Stimulated activated CD8-positive, alpha-beta memory T cell treated with anti-CD3 and anti-CD28 coated beads, Interleukin-15, amount 100 ng/mL, for 1 hour (primary cell): ENCODE measurements around the gene POLN.
A peak's percentile ranks its signal among the peaks of the same experiment; 100 is the strongest.

Source experiments
- DNase-seq: peaks from one replicate; pipeline ENCODE4 v3.0.0-alpha.2; 2020; ENCODE audit warnings: low read depth

The POLN gene

DNA sequence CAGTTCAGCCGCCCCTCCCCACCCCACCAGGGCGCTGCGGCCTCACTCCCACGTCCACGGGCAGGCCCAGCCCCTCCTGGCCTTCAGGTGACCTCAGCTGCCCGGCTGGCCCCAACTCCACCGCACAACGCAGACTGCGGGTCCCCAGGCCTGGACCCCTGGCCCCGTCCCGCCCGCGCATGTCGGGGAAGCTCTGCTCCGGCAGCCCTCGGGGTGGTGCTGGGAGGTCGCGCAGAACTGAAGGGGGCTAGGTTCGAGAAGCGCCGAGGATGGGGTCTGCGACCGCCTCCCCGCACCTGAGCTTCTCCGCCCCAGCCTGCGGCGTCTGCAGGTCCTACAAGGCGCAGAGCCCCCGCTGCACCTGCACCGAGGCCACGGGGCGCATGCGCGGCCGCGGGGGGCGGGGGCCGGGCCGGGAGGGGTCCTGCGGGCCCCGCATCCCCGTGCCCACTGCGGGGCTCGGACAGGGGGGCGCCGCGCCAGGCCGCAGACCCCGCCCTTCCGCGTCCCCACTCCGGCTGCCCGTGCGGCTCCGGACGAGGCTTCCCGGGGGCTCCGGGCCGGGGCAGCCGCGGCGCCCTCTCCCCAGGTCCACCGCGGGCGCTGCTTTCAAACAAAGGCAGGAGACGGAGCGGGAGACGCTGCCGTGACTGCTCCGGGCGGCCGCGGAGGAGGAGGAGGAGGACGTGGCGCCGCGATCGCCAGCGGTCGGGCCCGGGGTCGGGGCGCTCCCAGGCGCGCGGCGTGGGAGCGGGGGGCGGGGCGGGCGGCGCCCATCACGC, 183.5 kb downstream of the POLN start:
- no peak for DNase-seq

DNA sequence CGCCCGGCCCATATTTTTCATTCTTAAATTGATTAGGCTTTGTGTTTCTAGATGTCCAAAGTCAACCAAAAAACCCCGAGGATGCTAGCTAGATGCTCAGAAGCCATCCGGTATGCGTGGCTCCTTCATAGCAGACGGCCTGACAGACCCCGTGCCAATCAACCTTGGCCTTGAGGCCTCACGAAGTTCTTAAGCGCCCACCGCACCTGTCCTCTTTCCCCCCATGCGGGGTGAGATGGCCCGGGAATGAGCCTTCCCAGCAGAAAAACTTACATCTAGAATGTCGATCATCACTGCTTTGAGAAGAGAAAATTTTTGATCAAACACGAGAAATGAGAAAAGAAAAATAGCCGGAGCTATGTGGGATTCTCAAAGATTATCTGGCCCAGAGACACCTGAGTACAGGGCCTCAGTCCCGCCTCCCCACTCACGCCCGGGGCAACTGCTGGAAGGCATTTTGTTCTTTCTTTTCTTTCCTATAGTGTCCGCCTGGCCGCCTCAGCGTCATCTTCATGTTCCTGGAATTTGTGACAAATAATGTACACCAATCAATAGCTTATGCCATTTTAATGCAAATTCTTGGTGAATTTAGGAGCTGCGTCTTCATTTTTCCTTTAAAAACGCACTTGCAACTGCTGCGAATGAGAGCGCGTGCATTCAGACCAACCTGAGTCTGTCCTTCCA, 184.4 kb downstream of the POLN start:
- DNase-seq: no peak

DNA sequence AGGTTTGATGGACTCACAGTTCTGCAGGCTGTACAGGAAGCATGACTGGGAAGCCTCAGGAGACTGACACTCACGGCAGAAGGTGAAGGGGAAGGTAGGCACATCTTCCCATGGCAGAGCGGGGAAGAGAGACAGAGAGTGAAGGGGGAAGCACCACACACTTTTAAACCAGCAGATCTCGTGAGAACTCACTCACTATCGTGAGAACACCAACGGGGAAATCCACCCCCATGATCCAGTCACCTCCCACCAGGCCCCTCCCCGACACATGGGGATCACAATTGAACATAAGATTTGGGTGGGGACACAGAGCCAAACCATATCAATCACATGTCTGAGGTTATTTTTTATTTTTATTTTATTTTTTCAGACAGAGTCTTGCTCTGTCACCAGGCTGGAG, 187.7 kb downstream of the POLN start:
- DNase-seq: no peak

DNA sequence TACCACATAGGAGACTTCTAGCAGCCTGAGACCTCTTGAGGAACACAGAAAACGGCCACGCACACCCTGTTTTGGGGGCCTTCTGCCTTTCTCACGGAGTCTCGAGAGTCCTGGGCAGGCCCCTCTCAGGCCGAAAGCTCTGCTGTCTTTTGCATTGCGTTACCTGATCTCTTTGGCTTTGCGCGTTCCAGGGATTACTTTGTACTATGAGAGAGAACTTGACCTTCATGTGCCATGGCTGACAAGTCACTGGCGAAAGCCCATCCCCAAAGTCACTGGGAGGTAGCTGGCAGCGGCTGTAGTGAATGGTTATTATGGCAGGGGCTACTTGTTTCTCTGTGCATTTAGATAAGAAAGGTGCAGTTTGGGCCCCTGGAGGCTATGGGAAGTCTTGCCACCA, 190.8 kb downstream of the POLN start:
- no peak for DNase-seq

DNA sequence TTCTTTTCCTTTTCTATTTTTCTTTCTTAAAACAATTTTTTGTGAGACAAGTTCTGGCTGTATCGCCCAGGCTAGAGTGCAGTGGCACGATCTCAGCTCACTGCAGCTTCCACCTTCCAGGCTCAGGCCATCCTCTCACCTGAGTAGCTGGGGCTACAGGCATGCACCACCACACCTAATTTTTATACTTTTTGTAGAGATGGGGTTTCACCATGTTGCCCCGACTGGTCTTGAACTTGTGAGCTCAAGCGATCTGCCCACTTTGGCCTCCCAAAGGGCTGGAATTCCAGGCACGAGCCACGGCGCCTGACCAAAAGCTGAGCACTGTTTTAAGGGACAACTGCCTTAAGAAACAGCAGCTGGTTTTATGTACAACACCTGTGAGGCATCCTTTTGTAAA, 192.1 kb downstream of the POLN start:
- DNase-seq: no peak

DNA sequence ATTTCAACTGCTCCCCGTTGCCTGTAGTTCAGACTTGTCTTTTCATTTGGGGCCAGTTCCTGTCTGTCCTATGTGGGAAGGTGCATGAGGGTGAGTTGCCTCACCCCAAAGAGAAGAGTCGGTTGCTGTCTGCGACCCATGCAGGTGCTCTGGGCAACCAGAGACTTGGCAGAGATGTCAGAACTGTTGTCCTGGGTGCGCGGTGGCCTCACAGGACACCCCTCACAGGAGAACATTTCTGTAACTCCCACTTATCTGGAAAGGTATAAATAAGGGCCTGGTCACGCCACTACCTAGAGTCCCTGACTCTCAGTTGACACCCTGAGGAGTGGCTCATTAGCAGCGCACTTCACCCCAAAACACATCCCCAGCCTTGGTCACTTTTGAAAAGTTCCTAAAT, 192.5 kb downstream of the POLN start:
- DNase-seq: no peak

DNA sequence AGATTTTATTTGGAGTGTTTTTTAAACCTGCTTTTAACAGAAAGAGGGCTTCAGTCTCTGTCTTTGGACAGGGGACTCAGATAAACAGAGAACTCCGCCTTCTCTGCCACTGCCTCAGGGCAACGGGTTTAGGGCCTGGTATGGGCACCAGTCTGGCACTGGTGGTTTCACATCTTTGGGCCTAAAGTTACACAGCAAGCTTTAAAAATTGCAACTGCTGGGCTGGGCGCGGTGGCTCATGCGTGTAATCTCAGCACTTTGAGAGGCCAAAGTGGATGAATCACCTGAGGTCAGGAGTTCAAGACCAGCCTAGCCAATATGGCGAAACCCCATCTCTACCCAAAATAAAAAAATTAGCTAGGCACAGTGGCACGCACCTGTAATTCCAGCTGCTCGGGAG, 193.1 kb downstream of the POLN start:
- no peak for DNase-seq

DNA sequence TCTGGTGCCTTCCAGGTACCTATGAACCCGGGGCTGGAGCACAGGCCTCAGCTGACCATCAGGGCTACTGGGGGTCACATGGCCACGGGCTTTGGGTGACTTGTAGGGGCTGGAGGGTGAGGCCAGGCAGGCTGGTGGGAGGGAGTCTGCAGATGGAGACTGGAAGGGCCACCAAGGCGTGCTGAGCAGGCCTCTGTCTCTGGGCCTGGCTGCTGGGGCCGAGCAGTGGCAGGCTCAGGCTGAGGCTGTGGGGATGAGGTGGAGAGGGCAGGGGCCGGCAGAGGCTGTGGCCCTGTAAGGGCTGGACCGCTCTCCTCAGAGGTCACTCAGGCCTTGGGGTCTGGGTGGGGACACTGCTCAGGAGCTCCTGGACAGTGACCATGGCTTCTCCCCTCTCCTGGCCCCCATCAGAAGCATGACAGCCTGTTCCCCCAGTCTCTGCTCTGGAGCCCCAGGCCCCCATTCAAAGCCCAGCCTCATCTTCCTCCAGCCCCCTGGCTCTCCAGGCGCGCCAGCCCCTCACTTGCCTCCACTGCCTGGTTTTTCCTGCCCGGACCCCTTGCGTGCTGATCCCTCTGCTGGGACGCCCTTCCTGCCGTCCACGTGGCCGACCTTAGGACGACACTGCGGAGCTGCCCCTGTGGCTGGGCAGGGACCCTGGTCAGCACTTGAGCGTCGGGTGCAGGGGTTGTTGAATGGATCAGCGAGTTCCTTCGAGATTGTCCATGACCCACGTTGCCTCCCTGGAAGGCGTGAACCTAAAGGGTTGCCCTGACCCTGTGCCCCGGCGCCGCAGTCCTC, 193.9 kb downstream of the POLN start:
- no peak for DNase-seq

DNA sequence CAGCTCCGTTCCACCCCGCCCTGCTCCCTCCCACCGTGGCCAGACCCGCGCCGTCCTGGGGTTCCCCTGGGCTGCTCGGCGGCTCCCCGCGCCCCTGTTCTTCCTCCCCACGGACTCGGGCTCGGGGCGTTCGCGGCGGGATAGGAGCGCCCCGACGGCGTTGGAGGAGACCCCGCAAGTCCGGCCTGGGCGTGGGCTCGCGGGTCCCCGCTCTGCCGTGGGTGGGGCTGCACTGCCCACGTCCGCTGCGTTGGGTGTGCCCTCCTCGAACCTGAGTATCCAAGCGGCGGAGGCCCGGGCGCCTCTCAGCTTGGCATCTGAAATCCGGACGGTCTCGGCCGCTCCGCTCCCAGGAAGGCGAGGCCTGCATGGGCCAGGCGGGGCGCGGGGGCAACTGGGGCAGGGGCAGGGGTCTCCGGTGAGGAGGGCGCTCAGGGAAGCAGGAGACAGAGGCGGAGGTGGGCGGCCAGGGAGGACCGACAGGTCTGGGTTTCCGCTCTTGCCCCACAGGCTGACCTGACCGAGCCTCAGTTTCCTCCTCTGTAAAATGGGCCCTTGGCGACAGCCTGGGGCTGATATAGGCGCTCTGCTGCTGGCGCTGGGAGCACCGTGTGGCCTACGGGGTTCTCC, 194.8 kb downstream of the POLN start:
- DNase-seq: no peak

DNA sequence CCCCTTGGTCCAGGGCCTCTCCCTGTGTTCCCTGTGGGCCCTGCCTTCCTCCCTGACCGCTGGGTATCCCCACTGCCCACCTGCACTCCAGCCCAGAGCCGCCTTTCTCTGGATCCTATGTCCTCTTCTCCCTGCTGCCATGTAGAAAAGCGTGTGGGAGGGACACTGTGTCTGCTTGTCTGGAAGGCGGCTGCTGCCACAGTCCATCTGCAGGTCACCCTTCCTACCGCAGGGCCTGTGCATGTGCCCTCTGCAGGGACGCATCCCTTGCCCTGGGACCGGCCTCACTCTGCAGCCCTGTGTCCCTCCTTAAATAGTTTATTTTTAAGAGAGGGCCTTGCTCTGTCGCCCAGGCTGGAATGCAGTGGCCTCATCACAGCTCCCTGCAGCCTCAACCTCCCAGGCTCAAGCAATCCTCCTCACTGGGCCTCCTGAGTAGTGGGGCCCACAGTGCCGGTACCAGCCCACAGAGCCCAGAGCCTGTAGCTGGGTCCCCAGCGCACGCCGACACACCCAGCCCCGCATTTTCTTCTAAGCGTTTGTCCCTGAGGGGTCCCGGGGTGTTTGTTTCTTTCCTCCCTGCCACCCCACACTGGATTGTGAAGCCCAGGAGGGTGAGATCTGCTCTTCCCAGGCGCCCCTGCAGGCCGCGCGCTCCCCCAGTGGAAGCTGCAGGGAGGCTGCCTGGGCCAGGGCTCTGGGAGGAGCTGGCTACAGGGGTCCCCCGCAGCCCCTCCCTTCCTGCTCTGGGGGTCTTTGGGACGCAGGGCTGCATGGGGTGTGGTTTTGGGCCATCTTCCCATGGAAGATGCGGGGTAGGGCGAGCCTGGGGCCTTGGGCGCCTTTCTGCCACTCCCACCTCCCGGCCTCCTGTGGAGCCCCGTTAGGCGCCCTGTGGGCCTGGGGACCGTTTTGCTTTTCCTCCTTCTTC, 195.6 kb downstream of the POLN start:
- DNase-seq: no peak

DNA sequence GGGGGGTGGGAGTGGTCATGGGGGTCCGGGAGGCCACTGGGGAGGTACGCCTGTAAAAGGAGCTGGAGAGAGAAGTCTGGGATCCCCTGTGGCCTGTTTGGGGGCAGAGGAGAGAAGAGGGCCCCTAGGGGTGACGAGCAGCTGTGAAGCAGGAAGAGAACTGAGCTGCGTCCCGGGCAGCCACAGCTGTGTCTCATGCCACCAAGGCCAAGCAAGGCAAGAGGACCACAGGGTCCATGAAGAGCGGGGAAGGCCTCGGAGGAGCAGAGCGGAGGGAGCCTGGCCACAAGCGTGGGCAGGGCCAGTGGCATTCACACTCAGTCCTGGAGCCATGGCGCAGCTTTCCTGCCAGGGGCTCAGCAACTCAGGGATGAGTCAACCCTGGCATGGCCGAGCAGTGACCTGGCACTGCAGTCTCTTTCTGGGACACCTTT, 196.4 kb downstream of the POLN start:
- no peak for DNase-seq

DNA sequence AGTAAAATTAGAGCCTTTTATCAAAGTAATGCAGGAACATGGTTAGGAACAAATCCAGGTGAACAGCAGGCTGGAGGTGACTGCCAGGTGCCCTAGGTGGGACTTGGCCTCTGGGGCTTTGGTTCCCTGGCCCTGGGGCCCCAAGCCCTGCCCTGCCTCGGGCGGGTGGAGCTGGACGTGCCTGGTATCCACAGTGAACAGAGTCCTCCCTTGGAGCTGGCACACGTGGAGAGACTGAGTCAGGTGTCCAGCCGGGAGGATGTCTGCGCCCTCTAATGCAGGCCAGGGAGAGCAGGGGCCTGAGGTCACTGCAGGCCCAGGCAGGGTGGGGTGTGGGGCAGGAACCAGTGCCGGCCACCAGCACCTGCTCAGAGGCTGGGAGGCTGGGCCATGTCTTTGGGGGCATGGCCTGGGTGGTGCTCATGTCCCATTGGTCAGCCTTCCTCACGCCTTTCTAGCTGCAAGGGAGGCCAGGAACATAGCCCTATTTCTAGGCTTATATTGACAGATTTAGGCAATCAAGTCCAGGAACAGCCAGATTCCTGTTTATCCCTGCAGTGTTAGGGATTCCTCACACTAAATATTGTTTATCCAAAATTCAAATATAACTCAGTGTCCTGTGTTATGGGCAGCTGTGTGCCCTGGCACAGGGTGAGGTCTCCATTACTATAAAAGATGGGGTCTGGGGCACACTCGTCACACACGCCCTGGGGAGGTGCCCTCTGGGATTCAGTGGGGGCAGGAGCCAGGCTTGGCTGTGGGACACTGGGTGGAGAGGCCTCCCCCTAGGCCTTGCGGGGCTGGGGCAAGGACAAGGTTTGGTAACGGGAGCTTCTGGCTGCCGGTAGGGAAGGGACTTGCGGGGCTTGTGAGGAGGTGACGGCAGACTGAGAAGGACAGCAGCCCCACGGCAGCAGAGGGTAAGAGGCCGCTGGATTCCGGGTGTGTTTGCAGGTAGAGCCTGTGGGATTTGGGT, 197.1 kb downstream of the POLN start:
- DNase-seq: no peak

DNA sequence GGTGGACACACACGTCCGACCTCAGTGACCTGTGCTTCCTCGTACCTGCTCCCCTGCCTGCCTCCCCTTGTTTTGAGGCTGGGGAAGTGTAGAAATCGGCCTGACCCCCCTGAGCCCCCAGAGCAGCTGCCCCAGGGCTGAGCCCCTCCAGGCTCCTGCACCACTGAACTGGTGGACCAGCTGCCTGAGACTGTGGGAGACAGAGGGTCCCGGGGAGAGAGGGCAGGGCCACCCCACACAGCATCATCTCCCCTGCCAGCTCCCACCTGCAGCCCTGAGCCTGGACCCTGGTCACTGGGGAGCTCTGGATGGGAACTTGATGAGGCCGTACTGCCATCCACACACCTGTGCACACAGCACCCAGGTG, 197.8 kb downstream of the POLN start:
- DNase-seq: no peak

DNA sequence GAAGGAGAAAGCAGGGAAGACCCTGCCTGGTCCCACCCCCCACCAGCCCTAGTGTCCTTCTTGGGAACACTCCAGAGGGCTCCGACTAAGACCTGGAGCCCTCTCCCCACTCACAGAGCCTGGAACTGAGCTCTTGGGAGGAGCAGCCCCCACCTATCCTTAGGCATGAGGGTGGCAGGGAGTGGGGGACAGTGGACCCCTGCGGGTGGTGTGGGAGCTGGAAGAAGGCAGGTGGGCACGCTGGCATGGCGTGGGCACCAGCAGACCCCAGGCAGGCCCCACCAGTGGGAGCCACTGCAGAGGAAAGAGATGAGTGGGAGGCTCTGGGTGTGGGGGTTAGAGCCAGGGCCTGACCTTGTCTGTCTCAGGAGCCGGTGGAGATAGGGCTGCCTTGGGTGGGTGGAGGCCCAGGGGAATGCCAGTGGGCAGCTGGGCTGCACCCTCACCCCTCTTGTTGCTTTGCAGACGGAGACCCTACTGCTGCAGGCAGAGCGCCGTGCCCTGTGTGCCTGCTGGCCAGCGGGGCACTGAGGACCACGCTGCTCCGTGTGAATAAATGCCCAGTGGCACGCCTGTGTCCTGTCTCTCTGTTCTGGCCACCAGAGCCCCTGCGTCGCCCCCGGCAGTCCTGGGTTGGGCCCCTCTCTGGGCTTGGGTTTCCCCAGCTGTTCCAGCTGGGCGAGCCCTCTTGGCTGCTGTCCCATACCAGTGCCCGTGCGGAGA, 198.4 kb downstream of the POLN start:
- no peak for DNase-seq

DNA sequence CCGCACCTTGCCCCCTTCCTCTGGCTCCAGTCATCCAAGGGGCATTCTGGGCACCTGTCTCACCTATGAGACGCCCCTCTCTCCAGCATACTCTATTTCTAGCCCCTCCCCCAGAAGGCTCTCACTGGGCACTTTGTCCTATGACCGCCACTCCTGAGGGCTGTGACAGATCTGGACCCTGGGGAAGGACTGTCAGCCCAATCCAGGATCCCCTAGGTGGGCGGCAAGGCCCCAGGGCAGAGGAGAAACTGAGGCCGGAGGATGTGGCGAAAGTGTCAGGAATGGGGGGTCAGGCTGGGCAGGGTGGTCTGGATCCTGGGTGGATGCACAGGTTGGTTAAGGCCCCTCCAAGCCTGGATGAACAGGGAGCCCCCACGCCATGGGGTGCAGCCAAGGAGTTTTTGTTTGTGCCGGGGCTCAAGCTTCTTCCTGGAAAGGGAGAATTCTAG, 198.9 kb downstream of the POLN start:
- DNase-seq: no peak

DNA sequence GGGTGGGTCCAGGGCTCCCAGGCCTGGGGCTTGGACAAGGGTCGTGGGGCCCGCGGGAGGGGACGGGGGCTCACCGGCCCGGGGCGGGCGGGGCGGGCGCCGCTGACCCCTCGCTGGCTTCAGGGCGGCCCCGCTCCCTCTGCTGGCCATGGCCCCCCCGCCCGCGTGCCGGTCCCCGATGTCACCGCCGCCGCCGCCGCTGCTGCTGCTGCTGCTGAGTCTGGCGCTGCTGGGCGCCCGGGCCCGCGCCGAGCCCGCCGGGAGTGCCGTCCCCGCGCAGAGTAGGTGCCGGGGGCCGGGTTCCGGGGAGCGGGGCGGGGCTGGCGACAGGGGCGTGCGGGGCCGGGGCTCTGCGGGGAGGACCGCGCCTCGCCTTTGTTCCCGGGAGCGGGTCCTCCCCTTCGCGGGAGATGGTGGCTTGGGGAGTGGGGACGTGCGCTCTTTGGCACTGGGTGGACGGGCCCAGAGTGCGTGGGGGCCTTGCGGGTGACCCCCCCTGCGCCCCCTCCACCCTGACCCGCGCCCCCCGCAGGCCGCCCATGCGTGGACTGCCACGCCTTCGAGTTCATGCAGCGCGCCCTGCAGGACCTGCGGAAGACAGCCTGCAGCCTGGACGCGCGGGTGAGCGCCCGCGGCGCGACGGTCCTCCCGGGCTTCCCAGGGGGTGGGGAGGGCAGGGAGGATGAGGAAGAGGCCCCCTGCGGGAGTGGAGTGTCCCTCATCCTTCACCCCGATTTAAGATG, 199.5 kb downstream of the POLN start:
- DNase-seq: no peak

DNA sequence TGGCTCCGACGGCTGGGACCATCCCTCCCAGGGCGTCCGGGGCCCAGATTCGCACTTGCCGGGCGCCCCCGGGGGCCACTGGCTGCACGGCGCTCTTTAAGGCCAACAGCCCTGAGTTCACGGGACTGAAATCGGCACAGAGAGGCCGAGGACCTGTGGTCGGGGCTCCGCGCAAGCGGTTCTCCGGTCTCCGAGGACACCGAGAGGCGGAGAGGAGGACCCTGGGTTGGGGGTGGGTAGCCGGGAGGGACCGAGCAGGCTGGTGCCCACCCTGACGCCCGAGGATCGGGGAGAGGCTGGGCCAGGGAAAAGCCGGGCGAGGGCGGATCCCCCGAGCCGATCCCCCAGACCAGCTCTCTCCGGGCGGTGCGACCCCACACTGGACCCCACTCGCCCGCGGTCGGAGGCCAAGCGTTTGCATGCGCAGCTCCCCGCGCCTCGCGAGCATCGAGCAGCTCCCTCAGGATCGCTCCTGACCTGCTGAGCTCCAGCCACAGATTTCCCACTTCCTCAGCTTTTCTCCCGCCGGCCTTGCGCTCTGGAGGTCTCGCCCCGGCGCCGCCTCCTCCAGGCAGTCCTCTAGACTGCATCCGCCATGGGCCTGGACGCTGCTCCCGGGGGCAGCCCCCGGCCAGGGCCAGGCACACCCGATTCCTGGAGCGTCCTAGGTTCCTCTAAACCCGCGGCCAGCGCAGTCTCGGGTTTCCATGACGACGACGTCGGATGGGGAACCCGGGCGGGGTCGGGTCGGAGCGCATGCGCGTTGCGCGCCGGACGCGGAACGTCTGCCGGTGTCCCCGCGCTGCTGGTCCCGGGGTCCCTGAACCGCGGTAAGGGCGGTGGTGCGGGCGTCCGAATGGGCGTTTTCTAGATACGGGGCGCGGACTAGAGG, 200.4 kb downstream of the POLN start:
- peak; percentile 51 for DNase-seq
